ENCODE results near the gene MAD2L1. TPM values are rescaled to one million over a fixed set of nuclear protein-coding genes. Genes with fewer than 3 reads are reported as not detected.

Gene MAD2L1
- total RNA-seq, 1 donor from 2014 or later = 90.2 TPM

GRCh38 chr4:120057416-120057815, 9.2 kb downstream of the MAD2L1 start:
- peaks cover 4% of the 10 kb centered on the region for H3K36me3 Mint-ChIP-seq (ENCODE audit: low read depth)
- peak overlapping the region; percentile 22 for H3K27ac Mint-ChIP-seq (ENCODE audit: unreplicated experiment)
- TF ChIP-seq CTCF (conservative IDR thresholded peaks at IDR 0.05) = no peak
- no peaks in the 10 kb centered on the region for H3K9me3 Mint-ChIP-seq
- H3K4me3 Mint-ChIP-seq = no peak overlapping the region
- DNase-seq (ENCODE audit: low read depth, low spot score) = no peak
- H3K4me1 Mint-ChIP-seq = peaks cover 6% of the 10 kb centered on the region
- no peaks in the 10 kb centered on the region for H3K27me3 Mint-ChIP-seq (ENCODE audit: low read depth)

- peak; percentile 58 for TF ChIP-seq CTCF (conservative IDR thresholded peaks at IDR 0.05)
- no peaks in the 10 kb centered on the region for H3K9me3 Mint-ChIP-seq
- no peak overlapping the region for H3K4me3 Mint-ChIP-seq
- H3K4me1 Mint-ChIP-seq = no peaks in the 10 kb centered on the region
- H3K27ac Mint-ChIP-seq (ENCODE audit: unreplicated experiment) = no peak overlapping the region
- H3K27me3 Mint-ChIP-seq (ENCODE audit: low read depth) = no peaks in the 10 kb centered on the region
- DNase-seq (ENCODE audit: low read depth, low spot score) = no peak
- H3K36me3 Mint-ChIP-seq (ENCODE audit: low read depth) = peaks cover 4% of the 10 kb centered on the region
Observed at GRCh38 chr4:120056246-120056645, 10.4 kb downstream of the MAD2L1 start.

GRCh38 chr4:120055795-120056194, 10.9 kb downstream of the MAD2L1 start:
- no peaks in the 10 kb centered on the region for H3K9me3 Mint-ChIP-seq
- no peak for TF ChIP-seq CTCF (conservative IDR thresholded peaks at IDR 0.05)
- no peak for DNase-seq (ENCODE audit: low read depth, low spot score)
- H3K36me3 Mint-ChIP-seq (ENCODE audit: low read depth) = peaks cover 4% of the 10 kb centered on the region
- H3K27me3 Mint-ChIP-seq (ENCODE audit: low read depth) = no peaks in the 10 kb centered on the region
- H3K27ac Mint-ChIP-seq (ENCODE audit: unreplicated experiment) = no peak overlapping the region
- no peaks in the 10 kb centered on the region for H3K4me1 Mint-ChIP-seq
- no peak overlapping the region for H3K4me3 Mint-ChIP-seq

- Mint-ChIP-seq H3K4me1 (no peaks in the 10 kb centered on the region), H3K27me3 (ENCODE audit: low read depth) (no peaks in the 10 kb centered on the region), H3K36me3 (ENCODE audit: low read depth) (peaks cover 4% of the 10 kb centered on the region), H3K4me3 (no peak overlapping the region), H3K27ac (ENCODE audit: unreplicated experiment) (no peak overlapping the region), H3K9me3 (no peaks in the 10 kb centered on the region)
- no peak for DNase-seq (ENCODE audit: low read depth, low spot score)
- TF ChIP-seq CTCF (conservative IDR thresholded peaks at IDR 0.05) = no peak
Observed at GRCh38 chr4:120055162-120055561, 11.5 kb downstream of the MAD2L1 start.

- TF ChIP-seq CTCF (conservative IDR thresholded peaks at IDR 0.05) = no peak
- Mint-ChIP-seq H3K9me3 (no peaks in the 10 kb centered on the region), H3K36me3 (ENCODE audit: low read depth) (no peaks in the 10 kb centered on the region), H3K27me3 (ENCODE audit: low read depth) (no peaks in the 10 kb centered on the region), H3K27ac (ENCODE audit: unreplicated experiment) (no peak overlapping the region), H3K4me1 (peaks cover 4% of the 10 kb centered on the region), H3K4me3 (no peak overlapping the region)
- no peak for DNase-seq (ENCODE audit: low read depth, low spot score)
Observed at GRCh38 chr4:120053911-120054310, 12.7 kb downstream of the MAD2L1 start.

GRCh38 chr4:120052856-120053255, 13.8 kb downstream of the MAD2L1 start:
- TF ChIP-seq CTCF (conservative IDR thresholded peaks at IDR 0.05) = no peak
- Mint-ChIP-seq H3K27me3 (ENCODE audit: low read depth) (no peaks in the 10 kb centered on the region), H3K4me1 (peaks cover 4% of the 10 kb centered on the region), H3K36me3 (ENCODE audit: low read depth) (no peaks in the 10 kb centered on the region), H3K9me3 (no peaks in the 10 kb centered on the region), H3K4me3 (no peak overlapping the region), H3K27ac (ENCODE audit: unreplicated experiment) (no peak overlapping the region)
- DNase-seq (ENCODE audit: low read depth, low spot score) = no peak

Data from neural crest cell (in vitro differentiated cells).